Right cardiac atrium (tissue), 5 donors: Measurements from ENCODE around the gene ZNF75A. TPM values are rescaled to one million over a fixed set of nuclear protein-coding genes. Genes with fewer than 3 reads are reported as not detected.
"Not testable (repeated sequence)": the region's sequence is repeated elsewhere in the genome, so short reads cannot be mapped to it uniquely, and the experiment has no call there.

Experiments
- ATAC-seq, 2 donors: fragments of 200-7000 bp; cut with Tn5 transposase; one replicate each; pipeline versions ENCODE4 v1.8.0 to v1.9.1; 2020; ENCODE audit warnings: moderate library complexity in 2 of 2, mild to moderate bottlenecking in 1 of 2
- DNase-seq, 3 donors: peaks; one replicate each; pipeline ENCODE4 v3.0.0-alpha.2; 2020
- H3K27ac ChIP-seq: one replicate; pipeline ENCODE4 v1.5.1; 2013; ENCODE audit warnings: mild to moderate bottlenecking, low read length, control low read depth, moderate library complexity
- H3K27me3 ChIP-seq: one replicate; pipeline ENCODE4 v1.6.1; 2013; ENCODE audit not compliant: control insufficient read depth, insufficient read depth
- H3K4me1 ChIP-seq: one replicate; pipeline ENCODE4 v1.6.1; 2013; ENCODE audit warnings: low read length; ENCODE audit not compliant: control insufficient read depth, insufficient read depth
- H3K4me3 ChIP-seq: one replicate; pipeline ENCODE4 v1.5.1; 2013; ENCODE audit warnings: low read length, control low read depth
- H3K9me3 ChIP-seq: one replicate; pipeline ENCODE4 v1.6.1; 2013; ENCODE audit warnings: low read length; ENCODE audit not compliant: control insufficient read depth
- WGBS: extraction: QIAGEN DNeasy Blood & Tissue Kit; methylation state at CpG from one replicate; pipeline ENCODE4 v1.1.7; 2013; 5-methylcytosine and 5-hydroxymethylcytosine counted together
- intact Hi-C, 4 donors: fragments of 100-400 bp; cut with DNase I; formaldehyde crosslinking; loops; one replicate each; pipeline versions ENCODE4 v1.11.0 to v1.14.0; 2022 to 2023
- polyA plus RNA-seq: library from polyadenylated mRNA; stranded (reverse); fragments of 200-250 nt; gene quantifications from one replicate; pipeline ENCODE4 v1.2.3, GENCODE V29; 2013
- total RNA-seq, 4 donors: library from RNA; stranded (reverse); fragmentation: NEBNext Ultra II Directional; extraction: Animal tissue kit (Norgen Biotek cat#: 25700); gene quantifications; one replicate each; pipeline ENCODE4 v1.2.1, GENCODE V29; 2021
- donor health status: healthy with polysubstance abuse.
- donor health status: DM: no; HTN: yes; CAD: no.
- donor health status: DM: no; HTN: no; CAD: no.
- donor health status: DM: no; HTN: yes; CAD: no; lungs with severe emphysema.
- donor health status: DM: yes; HTN: yes; CAD: no.

Gene ZNF75A
- total and polyA plus RNA-seq, 5 donors: 16.0 to 23.0 (median 20.9) TPM

DNA sequence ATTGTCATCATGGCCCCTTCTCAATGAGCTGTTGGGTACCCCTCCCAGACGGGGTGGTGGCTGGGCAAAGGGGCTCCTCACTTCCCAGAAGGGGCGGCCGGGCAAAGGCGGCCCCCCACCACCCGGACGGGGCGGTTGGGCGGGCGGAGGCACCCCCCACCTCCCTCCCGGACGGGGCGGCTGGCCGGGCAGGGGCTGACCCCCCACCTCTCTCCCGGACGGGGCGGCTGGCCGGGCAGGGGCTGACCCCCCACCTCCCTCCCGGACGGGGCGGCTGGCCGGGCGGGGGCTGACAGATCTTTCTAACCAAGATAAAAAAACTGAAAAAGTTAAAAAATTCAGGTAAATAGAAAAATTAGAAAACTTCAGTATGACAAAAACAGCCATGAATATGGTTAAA lies 34.0 kb upstream of the ZNF75A start:
- H3K27ac ChIP-seq, H3K27me3 ChIP-seq, DNase-seq, H3K9me3 ChIP-seq, H3K4me3 ChIP-seq, intact Hi-C loops, H3K4me1 ChIP-seq, ATAC-seq: not testable (repeated sequence)
- 94% methylated on average over 22 of the region's 22 CpGs for WGBS

- no peak overlapping the region for H3K4me3 ChIP-seq
- no peaks in the 10 kb centered on the region for H3K9me3 ChIP-seq
- no peaks in the 10 kb centered on the region for H3K4me1 ChIP-seq
- intact Hi-C loops: no loop called here
- ATAC-seq (no peak), DNase-seq (no peak)
- no peaks in the 10 kb centered on the region for H3K27me3 ChIP-seq
- H3K27ac ChIP-seq: no peak overlapping the region
- WGBS: 57% methylated on average over 4 of the region's 4 CpGs
Observed at GRCh38 chr16:3274490-3274889, 30.8 kb upstream of the ZNF75A start.

DNA sequence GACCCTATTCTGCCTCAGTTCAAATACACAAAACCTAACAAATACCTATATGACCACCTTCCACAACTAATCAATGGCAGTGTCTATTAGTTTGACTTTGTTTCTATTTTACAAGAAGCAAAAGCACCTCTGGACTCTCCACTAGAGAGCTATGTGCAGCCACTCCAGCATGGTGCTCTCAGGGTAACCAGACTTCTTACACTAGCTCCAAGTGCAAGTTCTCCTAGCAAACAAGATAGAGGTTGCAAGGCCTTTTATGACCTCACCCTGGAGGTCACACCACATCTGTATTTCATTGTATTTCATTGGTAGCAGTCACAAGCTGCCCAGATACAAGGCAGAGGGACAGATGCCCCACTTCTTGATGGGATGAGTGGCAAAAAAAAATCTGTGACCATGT lies 30.4 kb upstream of the ZNF75A start:
- ATAC-seq (no peak), DNase-seq (no peak)
- Histone ChIP-seq H3K27me3 (no peaks in the 10 kb centered on the region), H3K4me1 (no peaks in the 10 kb centered on the region), H3K27ac (no peak overlapping the region), H3K4me3 (no peak overlapping the region), H3K9me3 (no peaks in the 10 kb centered on the region)
- intact Hi-C loops: no loop called here

DNA sequence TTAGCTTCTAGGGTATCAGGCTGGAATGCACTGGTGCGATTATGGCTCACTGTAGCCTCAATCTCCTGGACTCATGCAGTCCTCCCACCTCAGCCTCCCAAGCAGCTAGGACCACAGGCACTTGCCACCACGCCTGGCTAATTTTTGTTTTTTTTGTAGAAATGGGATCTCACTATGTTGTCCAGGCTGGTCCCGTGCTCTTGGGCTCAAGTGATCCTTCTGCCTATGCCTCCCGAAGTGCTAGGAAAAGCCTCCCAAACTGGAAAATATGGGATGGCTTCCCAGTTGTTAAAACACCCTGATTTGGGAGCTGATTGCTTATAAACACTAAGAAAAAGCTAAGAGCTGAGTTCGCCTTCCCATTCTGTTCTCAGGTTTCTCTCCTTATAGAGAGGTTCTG lies 28.6 kb upstream of the ZNF75A start:
- DNase-seq (no peak), ATAC-seq (no peak)
- no peaks in the 10 kb centered on the region for H3K27me3 ChIP-seq
- H3K9me3 ChIP-seq: no peaks in the 10 kb centered on the region
- 87% methylated on average over 5 of the region's 5 CpGs for WGBS
- H3K4me3 ChIP-seq: no peak overlapping the region
- intact Hi-C loops: no loop called here
- H3K4me1 ChIP-seq: no peaks in the 10 kb centered on the region
- no peak overlapping the region for H3K27ac ChIP-seq

DNA sequence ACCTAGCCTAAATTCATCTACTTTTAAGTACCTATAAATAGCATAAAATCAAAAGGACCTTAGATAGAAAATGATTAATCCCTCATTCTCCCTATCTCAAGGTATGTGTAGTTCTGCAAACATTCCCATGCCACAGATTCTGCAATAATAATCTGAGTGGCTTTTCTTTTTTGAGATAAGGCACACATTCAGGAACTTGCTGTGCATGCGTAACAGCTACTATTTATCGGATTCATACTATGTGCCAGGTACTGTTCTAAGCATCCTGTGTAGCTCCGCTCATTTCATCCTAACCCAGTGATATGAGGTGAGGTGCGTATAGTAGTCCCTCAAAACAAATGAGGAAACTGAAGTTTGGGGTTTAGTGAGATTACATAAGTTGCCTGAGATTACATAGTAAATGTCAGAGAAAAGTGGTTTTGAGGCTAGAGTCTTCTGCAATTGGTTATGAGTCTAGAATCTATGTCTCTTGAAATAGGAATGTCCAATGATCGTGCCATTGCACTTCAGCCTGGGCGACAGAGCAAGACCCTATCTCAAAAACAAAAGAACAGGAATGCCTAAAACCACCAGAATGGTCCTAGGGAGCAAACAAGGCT lies 24.0 kb upstream of the ZNF75A start:
- WGBS: 94% methylated on average over 6 of the region's 6 CpGs
- DNase-seq (no peak), ATAC-seq (no peak)
- Histone ChIP-seq H3K27ac (no peak overlapping the region), H3K27me3 (no peaks in the 10 kb centered on the region), H3K4me3 (no peak overlapping the region), H3K9me3 (peaks cover 2% of the 10 kb centered on the region), H3K4me1 (no peaks in the 10 kb centered on the region)
- intact Hi-C loops: no loop called here

- peak; percentile 27 to 66 for ATAC-seq
- H3K27ac ChIP-seq: peak overlapping the region; percentile 68
- peak in 1 of 3 donors; percentile 26 for DNase-seq
- 16% methylated on average over 29 of the region's 29 CpGs for WGBS
- peak overlapping the region; percentile 92 for H3K4me3 ChIP-seq
- H3K9me3 ChIP-seq: peaks cover 2% of the 10 kb centered on the region
- H3K27me3 ChIP-seq: no peaks in the 10 kb centered on the region
- no peaks in the 10 kb centered on the region for H3K4me1 ChIP-seq
- intact Hi-C loops: loop anchor here in 1 of 4 donors (2.0 kb wide), 1 partner anchor 23 kb away; the partner anchor contains the start of genes TIGD7 and ZNF75A
Observed at GRCh38 chr16:3282103-3282729, 23.1 kb upstream of the ZNF75A start.

- Histone ChIP-seq H3K9me3 (peaks cover 2% of the 10 kb centered on the region), H3K4me3 (peak within 1 kb of the TSS; percentile 92), H3K27me3 (no peaks in the 10 kb centered on the region), H3K4me1 (no peaks in the 10 kb centered on the region), H3K27ac (peak within 1 kb of the TSS; percentile 100)
- DNase-seq: peak; percentile 96 to 98 (median 98)
- peak; percentile 97 to 98 for ATAC-seq
- WGBS: under 1% methylated on average over 72 of the region's 72 CpGs
- intact Hi-C loops: loop anchor here in 1 of 4 donors (2.0 kb wide), 1 partner anchor 22 kb away; the partner anchor contains the start of genes TIGD7 and ZNF75A
Observed at GRCh38 chr16:3282730-3283542, 22.4 kb upstream of the ZNF75A start, which contains the start of gene ZNF263. ZNF263 (plus strand) TSS chr16:3283491; CDS start chr16:3283819, 328 bp downstream.

DNA sequence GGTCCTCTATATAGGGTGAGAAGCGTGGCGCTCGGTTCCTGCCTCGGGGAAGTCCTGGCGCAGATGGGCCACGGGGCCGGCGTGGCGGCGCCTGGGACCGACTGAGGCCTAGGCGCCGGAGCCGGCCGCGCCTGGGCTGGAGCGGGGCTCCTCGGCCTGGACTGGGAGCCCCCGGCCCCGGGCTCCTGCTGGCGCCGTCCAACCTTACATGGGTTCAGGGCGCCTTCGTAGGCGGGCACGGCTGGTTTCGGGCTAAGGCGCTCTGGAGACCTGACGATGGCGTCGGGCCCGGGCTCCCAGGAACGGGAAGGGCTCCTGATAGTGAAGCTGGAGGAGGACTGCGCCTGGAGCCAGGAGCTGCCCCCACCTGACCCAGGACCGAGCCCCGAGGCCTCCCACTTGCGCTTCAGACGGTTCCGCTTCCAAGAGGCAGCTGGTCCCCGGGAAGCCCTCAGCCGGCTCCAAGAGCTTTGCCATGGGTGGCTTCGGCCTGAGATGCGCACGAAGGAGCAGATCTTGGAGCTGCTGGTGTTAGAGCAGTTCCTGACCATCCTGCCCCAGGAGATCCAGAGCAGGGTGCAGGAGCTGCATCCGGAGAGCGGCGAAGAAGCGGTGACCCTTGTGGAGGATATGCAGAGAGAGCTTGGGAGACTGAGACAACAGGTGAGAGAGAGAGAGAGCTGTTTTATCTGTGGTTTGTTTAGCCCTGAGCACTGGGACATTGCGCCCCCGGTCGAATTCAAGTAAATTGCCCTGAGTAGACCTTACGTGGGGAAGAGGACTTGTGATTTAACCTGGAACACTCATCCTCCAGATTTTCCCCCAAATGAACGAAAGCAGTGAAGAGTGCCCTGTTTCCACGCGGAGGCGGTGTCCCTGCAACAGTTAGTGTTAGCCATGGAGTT lies 21.5 kb upstream of the ZNF75A start:
- 6% methylated on average over 56 of the region's 56 CpGs for WGBS
- peak overlapping the region; percentile 92 for H3K4me3 ChIP-seq
- no peaks in the 10 kb centered on the region for H3K27me3 ChIP-seq
- H3K9me3 ChIP-seq: peaks cover 4% of the 10 kb centered on the region
- DNase-seq (peak; percentile 20 to 73 (median 40)), ATAC-seq (no peak)
- H3K27ac ChIP-seq: peak overlapping the region; percentile 79
- intact Hi-C loops: loop anchor here in 1 of 4 donors (2.0 kb wide), 1 partner anchor 21 kb away; the partner anchor contains the start of genes TIGD7 and ZNF75A
- no peaks in the 10 kb centered on the region for H3K4me1 ChIP-seq

DNA sequence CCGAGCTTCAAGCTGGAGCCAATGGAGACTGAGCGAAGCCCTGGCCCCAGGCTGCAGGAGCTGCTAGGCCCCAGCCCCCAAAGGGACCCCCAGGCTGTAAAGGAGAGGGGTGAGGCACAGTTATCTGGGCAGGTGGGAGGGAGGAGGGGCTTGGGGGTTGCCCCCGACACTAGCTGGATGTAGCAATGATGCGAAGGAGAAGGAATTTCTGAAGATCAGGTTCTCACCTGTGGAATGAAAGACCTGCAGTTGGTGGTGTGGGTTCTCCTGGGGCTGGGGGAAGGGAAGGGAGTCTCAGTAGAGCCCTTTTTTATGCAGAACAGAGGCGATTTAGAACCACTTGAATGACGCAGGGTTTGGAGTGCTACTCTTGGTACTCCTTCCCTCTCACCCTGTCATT lies 20.2 kb upstream of the ZNF75A start:
- H3K4me3 ChIP-seq: no peak overlapping the region
- no peak overlapping the region for H3K27ac ChIP-seq
- peak in 1 of 3 donors; percentile 41 for DNase-seq
- H3K27me3 ChIP-seq: no peaks in the 10 kb centered on the region
- peaks cover 12% of the 10 kb centered on the region for H3K9me3 ChIP-seq
- 85% methylated on average over 6 of the region's 6 CpGs for WGBS
- no peaks in the 10 kb centered on the region for H3K4me1 ChIP-seq
- no peak for ATAC-seq
- intact Hi-C loops: no loop called here

DNA sequence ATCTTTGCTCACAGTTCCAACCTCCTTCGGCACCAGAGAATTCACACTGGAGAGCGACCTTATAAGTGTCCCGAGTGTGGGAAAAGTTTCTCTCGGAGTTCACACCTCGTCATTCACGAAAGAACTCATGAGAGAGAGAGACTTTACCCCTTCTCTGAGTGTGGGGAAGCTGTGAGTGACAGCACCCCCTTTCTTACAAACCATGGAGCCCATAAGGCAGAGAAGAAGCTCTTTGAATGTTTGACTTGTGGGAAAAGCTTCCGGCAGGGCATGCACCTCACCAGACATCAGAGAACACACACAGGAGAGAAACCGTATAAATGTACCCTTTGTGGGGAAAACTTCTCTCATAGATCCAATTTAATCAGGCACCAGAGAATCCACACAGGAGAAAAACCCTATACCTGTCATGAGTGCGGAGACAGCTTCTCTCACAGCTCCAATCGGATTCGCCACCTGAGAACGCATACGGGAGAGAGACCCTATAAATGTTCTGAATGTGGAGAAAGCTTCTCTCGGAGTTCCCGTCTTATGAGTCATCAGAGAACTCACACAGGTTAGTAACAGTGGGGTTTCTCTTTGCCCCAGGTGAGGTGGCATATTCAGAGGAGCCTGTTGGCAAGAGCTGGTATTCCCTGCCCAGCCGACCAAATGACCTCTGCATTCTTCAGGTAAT lies 15.2 kb upstream of the ZNF75A start:
- ATAC-seq (no peak), DNase-seq (no peak)
- no peaks in the 10 kb centered on the region for H3K27me3 ChIP-seq
- no peak overlapping the region for H3K27ac ChIP-seq
- WGBS: 98% methylated on average over 16 of the region's 16 CpGs
- no peaks in the 10 kb centered on the region for H3K4me1 ChIP-seq
- intact Hi-C loops: no loop called here
- no peak overlapping the region for H3K4me3 ChIP-seq
- H3K9me3 ChIP-seq: peaks cover 24% of the 10 kb centered on the region
